GM18870 (cell line): ENCODE data around the gene POR.

Experiments used
- ATAC-seq: cut with Tn5 transposase; IDR thresholded peaks from one replicate; pipeline ENCODE4 v1.9.1; 2021; ENCODE audit warnings: moderate library complexity; ENCODE audit not compliant: unreplicated experiment

The POR gene

DNA sequence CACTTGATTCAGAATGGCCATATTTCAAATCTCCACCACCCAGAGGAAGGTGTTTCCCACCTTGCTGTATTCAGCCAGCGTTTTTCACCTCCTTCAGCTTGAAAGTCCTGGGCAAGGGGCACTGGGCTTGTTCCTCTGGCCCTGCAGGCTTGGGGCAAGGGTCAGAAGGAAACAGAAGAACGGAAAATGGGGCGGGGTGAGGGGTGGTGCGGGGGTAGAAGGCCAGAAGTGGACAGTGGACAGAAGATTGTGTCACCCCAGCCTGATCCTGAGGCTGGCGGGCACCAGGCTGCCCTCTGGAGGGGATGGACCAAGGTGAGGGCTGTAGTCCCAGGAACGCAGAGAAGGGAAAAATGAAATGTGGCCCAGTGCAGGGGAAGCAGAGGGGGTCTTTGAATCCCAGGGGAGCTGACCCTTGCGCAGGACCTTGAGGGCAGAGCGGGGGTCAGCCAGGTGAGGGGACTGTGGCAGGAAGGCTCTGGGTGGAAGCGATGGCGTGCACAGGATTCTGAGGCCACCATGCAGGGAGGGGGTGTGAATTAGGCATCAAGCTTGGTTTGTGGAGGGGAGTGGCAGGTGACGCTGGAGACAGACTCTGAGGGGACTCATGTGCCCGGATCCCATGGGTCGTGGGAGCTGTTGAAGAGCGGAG, 56.5 kb downstream of the POR start:
- ATAC-seq = no peak

DNA sequence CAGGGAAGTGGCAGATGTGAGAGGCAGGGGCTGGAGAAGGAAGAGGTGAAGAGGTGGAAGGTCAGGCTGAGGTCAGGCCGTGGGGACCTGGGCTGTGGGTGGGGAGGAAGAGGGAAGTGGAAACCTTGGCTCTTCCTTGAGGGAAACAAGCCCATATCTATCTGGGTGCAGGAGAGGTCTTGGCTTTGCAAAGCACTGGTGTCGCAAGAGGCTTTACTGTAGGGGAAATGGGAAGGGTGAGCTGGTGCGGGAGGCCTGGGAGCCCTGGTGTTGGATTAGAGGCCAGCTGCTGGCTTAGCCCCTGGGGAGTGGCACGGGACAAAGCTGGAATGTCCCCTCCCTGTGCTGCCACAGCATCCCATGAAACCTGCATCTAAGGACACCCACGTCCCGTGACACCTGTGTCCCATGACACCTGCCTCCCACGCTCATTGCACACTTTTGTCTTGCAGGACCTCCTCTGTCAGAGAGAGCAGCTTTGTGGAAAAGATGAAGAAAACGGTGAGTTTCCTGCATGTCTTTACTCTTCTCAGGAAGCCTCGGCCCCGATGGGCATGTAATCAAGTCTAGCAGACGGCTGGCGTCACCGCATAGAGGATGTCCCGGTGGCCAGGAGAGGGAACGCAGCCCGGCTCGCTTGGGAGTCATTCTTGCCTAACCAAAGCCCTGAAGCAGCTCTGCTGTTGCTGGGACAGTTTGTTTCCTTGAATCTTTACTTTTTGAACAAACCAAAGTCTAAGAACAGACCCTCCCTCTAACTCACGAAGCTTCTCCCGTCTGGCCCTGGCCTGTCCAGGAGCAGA, 57.2 kb downstream of the POR start:
- ATAC-seq = no peak

DNA sequence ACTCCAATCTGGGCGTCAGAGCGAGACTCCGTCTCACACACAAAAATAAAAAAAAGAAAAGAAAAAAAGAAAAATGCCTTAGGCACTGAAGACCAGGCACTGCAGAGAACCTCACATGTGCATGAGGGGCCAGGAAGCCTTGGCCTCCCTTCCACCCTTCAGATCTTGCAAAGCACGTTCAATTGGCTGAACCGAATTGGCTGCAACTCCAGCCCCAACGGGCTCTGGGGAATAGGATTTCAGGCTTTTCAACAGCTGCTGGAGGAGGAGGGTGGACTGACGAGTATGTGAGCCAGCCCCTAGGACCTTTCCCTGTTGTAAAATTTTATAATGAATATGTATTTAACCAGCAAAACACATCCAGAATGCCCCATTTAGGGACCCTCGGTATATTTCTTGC, 62.8 kb downstream of the POR start:
- no peak for ATAC-seq

DNA sequence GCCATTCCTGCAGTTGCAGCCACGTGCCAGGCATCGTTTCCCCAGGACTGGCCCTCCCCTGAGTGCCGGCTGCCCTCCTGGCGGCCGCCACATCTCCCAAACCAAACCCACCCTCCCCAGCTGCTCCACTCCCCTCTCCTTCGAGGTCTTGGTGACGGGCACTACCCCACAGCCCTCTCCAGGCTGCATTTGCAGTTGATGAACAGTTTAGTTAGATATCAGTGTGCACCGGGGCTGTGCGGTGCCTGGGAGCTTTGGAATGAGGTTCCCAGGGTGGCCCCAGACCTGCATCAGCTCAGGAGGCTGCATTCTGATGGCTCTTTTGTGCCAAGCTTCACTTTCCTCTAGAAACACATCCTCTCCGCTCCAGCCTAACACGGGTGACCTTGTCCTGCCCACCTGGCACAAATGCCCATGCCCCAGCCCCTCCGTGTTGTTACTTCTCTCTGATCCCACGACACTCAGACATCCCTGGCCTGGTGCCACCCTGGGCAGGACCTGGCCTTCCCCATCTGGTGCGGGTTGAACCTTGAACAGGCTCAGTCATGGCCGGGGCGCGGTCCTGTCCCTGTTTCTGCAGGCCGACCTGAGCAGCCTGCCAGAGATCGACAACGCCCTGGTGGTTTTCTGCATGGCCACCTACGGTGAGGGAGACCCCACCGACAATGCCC, 64.9 kb downstream of the POR start:
- ATAC-seq = no peak

DNA sequence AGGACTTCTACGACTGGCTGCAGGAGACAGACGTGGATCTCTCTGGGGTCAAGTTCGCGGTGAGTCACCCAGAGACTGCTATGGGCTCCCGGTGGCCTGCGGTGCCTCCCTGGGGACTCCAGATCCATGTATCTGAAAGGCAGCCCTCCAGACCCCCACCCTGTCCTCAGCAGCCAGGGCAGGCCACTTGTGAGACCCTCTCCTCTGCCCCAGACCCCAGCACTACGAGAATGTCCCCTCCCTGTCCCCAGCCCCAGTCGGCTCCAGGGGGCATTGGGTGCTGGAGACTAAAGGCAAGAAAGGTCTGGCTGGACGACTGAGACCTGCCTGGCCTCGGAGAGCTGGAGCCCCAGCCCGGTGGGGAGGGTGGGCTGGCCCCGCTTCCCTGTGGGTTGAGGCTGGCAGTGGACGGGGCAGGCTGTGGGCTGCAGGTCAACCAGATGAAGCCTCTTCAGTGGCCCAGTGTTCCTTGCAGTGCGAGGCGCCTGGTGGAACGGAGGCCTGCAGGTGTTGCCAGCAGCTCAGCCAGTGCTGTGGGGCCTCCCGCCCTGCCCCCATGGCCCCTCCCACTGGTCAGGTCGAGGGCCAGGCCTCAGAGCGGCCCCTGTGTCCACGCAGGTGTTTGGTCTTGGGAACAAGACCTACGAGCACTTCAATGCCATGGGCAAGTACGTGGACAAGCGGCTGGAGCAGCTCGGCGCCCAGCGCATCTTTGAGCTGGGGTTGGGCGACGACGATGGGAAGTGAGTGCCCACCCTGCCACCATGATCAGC, 65.7 kb downstream of the POR start:
- no peak for ATAC-seq

DNA sequence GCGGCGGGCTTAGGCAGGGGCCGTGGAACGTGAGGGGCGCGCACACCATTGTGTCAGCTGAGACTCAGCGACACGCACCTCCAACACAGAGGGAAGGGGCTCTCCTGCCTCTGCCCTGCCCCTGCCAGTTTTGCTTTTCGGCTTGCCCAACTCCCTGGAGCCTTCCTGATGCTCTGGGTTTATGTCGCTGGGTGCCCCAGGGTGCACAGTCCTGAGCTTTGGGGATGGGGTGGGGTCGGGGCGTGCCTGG, 66.2 kb downstream of the POR start:
- no peak for ATAC-seq

DNA sequence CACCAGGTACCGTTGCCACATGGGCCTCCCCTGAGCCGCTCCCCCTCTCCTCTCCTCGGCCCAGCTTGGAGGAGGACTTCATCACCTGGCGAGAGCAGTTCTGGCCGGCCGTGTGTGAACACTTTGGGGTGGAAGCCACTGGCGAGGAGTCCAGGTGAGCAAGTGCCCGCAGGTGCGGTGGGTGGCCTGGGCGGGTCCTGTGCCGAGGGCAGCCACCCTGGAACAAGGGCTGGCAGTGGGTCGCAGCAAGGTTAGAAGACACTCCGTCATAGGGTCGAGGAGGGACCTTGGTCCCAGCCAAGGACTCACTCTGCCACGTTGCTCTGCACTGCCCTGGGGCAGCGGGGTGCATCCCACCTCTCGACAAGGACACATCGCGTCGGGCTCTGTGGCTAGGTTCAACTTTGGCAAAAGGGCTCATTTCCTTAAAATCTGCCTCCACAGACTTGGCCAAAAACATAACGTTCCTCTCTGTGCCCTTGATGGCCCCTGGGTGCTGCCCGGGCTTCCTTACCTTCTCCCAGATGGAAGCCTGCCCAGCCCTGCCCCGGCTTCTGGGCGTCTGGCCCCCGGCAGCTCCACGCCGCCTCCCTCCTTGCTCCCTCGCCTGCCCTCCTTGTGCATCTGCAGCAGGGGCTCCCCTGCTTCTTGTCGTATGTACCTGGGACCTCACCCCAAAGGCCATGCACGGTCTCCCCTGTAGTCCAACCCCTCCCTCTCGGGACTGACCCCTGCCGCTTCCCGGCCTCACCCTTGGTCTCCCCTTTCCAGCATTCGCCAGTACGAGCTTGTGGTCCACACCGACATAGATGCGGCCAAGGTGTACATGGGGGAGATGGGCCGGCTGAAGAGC, 66.7 kb downstream of the POR start:
- no peak for ATAC-seq

DNA sequence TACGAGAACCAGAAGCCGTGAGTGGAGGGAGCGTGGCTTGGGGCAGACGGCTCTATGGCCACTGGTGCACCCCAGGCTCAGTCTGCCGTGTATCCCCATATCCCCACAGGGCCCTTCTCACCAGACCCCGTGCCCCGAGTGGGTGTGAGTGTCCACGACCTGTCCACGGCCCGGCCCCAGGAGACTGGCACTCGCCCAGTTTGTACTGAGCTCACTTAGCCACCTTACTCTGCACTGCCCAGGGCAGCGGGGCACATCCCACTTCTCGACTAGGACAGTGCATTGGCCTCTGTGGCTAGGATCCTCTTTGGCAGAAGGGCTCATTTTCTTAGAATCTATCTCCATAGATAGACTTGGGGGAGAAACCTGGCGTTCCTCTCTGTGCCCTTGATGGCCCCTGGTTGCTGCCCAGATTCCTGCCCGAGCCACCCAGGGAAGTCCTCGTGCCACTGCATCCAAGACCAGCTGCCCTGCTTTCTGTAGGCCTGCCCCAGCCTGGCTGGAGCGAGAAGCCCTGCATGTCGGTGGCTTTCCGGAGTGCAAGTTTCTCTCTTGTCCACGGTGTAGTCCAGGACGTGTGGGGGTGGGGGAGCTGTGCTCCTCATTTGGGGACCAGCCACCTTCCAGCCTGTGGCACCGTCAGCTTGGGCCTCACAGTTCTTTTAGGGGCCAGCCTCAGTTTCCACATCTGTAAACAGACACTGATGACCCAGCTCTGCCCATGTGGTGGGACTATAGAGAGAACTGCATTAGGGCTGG, 67.5 kb downstream of the POR start:
- no peak for ATAC-seq

DNA sequence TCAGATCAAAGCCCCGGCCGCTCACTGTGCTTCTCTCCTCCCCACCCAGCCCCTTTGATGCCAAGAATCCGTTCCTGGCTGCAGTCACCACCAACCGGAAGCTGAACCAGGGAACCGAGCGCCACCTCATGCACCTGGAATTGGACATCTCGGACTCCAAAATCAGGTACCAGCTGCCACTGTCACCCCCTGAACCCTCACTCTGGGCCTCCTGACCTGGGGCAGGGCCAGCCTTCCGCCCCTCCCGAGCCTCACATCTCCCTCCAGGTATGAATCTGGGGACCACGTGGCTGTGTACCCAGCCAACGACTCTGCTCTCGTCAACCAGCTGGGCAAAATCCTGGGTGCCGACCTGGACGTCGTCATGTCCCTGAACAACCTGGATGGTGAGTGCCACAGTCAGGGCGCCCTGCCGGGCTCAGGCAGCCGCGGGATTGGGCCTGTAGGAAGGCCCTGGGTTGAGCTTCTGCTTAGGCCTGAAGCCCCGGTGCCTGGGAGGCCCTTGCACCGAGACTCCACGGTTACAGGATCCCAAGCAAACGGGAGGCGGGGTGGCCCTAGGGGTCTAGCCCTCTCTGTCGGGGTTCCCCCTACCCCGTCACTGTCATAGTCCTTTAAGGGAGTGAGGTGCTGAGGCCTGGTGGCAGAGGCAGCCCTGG, 68.6 kb downstream of the POR start:
- no peak for ATAC-seq

DNA sequence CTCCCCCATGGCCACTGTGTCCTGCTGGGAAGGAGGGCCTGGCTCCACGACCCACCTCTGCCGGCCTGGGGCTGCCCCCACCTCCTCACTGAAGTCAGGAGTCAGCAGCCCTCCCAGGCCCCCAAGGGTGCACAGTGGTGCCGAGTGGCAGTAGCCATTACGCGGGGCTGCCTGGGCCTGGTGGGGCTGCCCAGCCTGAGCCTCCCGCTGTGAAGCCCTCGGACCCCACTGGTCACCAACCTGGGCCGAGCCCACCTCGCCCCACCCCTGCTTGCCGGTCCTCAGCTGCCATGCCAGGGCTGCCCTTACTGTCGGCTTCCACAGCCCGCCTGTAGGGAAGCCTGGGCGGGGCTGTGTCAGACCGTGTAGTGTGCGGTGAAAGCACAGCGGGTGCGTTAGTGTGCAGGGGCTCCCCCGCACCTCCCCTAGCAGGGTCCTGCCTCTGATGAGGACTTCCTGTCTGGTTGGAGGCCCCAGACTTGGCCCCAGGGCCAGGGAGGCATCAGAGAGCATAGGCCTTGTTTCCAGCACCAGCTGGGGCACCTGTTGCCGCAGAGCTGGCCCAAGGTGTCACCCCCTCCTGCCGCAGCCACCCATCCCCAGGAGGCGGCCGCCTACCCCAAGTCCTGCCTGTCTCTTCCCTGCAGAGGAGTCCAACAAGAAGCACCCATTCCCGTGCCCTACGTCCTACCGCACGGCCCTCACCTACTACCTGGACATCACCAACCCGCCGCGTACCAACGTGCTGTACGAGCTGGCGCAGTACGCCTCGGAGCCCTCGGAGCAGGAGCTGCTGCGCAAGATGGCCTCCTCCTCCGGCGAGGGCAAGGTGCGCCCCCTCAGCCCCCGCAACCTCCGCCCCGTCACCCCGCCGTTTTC, 69.4 kb downstream of the POR start:
- ATAC-seq = no peak

DNA sequence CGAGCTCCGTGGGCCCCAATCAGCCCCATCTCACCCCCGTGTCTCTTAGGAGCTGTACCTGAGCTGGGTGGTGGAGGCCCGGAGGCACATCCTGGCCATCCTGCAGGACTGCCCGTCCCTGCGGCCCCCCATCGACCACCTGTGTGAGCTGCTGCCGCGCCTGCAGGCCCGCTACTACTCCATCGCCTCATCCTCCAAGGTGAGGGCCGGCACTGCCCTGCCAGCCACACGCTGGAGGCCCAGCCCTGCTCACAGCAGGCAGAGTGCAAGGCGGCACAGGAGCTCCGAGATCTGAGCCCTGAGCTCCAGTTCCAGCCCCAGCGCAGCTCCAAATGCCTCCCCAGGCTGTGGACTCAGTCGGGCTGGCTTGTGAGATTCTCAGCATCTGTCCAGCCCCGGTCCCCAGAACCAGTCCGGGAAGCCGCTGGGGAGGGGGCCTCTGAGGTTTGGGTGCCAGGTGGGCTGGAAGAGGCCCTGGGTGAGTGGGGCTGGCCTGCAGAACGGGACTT, 70.1 kb downstream of the POR start:
- ATAC-seq = no peak

DNA sequence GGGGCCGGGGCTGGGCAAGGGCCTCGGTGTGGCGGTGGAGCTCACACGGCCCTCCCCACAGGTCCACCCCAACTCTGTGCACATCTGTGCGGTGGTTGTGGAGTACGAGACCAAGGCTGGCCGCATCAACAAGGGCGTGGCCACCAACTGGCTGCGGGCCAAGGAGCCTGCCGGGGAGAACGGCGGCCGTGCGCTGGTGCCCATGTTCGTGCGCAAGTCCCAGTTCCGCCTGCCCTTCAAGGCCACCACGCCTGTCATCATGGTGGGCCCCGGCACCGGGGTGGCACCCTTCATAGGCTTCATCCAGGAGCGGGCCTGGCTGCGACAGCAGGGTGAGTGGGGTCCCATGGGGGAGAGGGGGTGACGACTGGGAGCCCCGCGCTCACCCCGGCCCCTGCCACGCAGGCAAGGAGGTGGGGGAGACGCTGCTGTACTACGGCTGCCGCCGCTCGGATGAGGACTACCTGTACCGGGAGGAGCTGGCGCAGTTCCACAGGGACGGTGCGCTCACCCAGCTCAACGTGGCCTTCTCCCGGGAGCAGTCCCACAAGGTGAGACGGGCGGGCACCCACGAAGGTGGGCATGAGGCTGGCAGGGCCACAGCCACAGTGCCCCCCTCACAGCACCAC, 70.7 kb downstream of the POR start:
- no peak for ATAC-seq

DNA sequence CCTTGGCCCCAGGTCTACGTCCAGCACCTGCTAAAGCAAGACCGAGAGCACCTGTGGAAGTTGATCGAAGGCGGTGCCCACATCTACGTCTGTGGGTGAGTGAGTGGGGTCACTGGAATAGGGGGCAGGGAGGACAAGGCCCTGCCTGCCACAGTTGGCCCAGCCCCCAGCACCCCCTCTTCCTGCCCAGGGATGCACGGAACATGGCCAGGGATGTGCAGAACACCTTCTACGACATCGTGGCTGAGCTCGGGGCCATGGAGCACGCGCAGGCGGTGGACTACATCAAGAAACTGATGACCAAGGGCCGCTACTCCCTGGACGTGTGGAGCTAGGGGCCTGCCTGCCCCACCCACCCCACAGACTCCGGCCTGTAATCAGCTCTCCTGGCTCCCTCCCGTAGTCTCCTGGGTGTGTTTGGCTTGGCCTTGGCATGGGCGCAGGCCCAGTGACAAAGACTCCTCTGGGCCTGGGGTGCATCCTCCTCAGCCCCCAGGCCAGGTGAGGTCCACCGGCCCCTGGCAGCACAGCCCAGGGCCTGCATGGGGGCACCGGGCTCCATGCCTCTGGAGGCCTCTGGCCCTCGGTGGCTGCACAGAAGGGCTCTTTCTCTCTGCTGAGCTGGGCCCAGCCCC, 71.3 kb downstream of the POR start:
- ATAC-seq = no peak

DNA sequence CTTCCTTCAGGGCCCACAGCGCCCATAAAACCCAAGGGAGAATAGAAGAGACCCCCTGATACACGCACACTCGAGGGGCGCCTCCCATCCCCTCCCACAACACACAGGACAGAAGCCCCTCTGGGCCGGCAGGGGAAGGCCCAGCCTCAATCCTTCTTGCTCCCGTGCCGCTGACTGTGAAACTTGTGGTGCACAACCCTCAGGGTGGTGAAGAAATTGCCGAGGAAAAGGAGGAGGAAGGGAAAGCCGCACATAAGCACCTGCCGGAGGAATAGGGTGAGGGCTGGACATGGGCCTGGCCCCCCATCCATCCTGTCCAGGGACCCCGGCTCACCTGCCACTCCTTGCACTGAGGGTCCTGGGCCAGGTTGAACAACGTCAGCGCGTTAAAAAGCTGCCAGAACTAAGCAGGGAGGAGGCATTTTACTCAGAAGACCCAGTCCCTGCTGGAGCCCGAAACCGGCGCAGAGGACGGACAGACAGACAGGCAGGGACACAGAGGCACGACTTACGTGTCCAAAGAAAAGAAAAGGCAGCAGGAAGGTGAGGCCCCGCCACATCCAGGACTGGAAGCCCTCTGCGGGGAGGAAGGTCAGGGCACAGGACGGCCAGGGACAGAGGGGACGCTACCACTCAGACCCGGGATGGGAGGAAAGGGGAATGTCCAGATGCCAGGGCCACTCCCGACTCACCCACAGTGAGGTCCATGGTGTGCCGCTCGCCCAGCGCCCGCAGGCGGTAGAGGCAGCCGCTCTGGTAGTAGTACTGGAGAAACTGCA, 72.3 kb downstream of the POR start:
- ATAC-seq = no peak

DNA sequence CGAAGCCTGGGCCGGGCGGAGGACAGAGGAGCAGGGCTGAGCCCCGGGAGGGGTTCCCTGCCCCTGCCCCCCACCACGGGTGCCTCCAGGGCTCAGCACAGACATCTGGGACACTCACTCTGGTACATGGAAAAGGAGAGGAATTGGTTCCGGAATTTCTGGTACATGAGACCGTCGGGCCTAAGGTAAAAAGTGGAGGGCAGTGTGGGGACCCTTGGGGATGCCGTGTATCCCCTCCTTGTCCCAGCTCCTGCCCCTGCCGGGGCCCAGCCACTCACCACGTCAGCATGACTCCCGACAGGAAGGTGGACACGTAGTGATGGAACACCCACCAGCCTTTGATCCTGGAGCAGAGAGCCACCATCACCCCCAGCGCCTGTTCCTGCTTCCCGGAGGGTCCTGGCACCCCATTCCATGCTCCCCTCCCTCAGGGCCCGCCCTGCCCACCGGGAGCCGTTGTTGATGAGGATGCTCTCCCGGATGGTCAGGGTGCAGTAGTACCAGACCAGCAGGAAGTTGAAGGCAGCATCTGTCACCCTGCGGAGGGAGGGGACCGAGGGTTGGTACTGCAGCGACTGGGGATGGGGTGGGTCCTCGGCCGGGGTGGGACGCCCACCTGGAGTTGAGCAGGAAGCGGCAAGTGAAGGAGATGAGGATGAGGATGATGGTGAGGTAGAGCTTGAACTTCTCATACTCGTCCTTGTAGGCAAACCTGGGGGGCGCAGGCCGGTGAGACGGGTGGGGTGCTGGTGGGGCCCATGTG, 73.0 kb downstream of the POR start:
- ATAC-seq = no peak
